Measurements from ENCODE around the gene CFAP54. TPM values are rescaled to one million over a fixed set of nuclear protein-coding genes. Genes with fewer than 3 reads are reported as not detected.

CFAP54 gene
- total RNA-seq, 1 experiment from 2014 or later = 0.16 TPM

DNA sequence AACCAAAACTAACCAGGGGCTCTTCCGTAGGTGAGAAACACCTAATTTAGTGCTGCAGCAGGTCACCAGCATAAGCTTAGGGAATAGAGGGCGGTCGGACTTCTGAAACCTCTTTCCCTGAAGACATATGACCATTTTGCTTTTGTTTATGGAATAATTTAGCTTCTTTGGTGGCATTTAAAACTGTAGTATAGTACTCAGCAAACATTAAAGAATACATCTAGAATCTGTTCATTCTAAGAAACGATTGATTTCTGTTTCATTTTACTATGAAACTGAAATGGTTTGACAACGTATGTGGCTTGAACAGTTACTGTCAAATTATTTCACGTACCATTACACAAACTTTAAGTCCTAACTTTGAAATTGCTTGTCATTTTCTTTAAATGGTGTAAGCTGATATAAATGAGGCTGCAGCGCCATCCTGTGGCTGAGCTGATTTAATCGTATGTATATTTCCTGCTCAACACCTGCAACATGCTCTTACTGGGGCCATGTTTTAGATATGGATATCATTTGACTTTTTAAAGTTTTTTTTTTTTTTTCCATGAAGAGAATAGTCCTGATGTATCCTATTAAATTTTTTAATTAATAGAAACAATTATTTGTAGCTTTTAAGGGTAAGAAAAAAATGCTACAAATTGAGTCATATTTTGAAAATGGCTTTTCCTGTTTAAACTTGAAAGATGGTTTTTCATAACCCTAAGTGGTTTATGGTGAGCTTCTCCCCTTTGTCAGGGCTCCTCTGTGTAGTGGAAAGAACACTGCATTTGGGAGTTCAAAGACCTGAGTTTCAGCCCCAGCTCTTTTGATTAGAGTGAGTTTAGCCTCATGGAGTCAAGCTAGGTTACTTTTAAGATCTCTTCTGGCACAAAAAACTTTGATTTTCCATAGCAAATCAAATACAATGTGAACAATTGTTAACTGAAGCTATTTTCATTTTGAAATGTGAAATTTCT is 27.4 kb downstream of the CFAP54 start:
- Histone ChIP-seq H3K4me3 (no peak overlapping the region), H3K27ac (no peak overlapping the region), H3K9me3 (replicated peaks) (no peaks in the 10 kb centered on the region), H3K27me3 (no peaks in the 10 kb centered on the region), H3K4me1 (peaks cover 5% of the 10 kb centered on the region; the same call in 1 of the 2 replicates), H3K36me3 (no peaks in the 10 kb centered on the region)
- peak; percentile 55 to 74 for DNase-seq

DNA sequence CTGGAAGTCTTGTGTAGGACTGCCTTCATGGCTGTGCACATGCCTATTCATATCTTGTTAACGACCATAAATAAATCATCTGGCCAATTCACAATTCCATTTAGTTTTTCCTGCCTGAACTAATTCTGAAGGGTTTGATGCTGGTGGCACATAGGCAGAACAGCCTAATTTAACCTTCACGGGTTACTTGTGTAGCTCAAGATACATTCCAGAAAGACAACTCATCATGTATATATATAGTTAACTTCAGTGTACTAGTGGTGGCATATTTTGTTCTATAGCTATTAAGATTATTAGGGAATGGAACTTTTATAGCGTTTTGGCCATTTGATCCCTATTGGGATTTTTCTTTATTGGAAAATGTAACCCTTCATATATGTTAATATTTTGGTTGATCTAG is 31.4 kb downstream of the CFAP54 start:
- no peak overlapping the region for H3K27ac ChIP-seq
- no peaks in the 10 kb centered on the region for H3K27me3 ChIP-seq
- peaks cover 5% of the 10 kb centered on the region; the same call in 1 of the 2 replicates for H3K4me1 ChIP-seq
- no peak for DNase-seq
- H3K9me3 ChIP-seq (replicated peaks) = no peaks in the 10 kb centered on the region
- H3K4me3 ChIP-seq = no peak overlapping the region
- no peaks in the 10 kb centered on the region for H3K36me3 ChIP-seq

DNA sequence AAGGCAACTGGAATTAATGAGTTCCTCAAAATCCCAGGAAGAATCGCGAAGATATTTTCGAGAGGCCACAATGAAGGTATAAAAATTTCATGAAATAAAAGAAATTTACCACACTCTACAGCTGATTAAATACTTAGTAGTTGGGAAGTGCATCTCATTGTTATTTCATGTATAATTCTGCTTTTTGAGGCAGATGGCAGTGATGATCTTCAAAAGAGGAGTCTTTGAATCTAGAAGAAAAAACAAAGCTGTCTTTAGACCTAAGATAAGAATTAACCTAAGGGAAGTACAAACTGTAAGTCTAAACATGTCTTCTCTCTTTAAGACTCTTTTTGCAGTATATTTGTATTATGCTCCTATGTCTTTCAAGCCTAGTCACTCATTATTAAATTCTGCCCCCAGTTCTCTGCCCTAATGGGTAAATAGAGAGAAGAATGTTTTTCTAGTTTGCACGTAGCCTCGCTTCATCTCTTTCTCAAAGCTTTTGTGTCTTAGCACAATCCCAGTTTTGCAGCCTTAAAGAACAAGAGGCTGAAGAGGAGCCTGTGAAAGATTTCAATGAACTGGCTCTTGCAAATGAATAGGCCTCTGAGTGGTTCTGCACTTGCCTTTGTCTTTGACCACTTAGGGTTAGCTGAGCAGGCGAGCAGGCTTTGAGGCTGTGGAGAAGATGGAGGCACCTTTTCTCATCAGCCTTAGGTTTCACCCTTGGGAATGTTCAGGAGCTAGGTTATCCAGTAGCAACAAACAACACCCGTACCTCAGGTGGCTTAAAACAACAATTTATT is 32.7 kb downstream of the CFAP54 start:
- no peak for DNase-seq
- H3K9me3 ChIP-seq (replicated peaks) = no peaks in the 10 kb centered on the region
- no peaks in the 10 kb centered on the region for H3K36me3 ChIP-seq
- peaks cover 5% of the 10 kb centered on the region; the same call in 1 of the 2 replicates for H3K4me1 ChIP-seq
- no peak overlapping the region for H3K27ac ChIP-seq
- H3K4me3 ChIP-seq = no peak overlapping the region
- H3K27me3 ChIP-seq = no peaks in the 10 kb centered on the region

GRCh38 chr12:96522690-96523089 is 33.3 kb downstream of the CFAP54 start:
- Histone ChIP-seq H3K27ac (no peak overlapping the region), H3K9me3 (replicated peaks) (no peaks in the 10 kb centered on the region), H3K4me3 (no peak overlapping the region), H3K36me3 (no peaks in the 10 kb centered on the region), H3K27me3 (no peaks in the 10 kb centered on the region), H3K4me1 (peaks cover 5% of the 10 kb centered on the region; the same call in 1 of the 2 replicates)
- no peak for DNase-seq

GRCh38 chr12:96526110-96526509 is 36.7 kb downstream of the CFAP54 start:
- peaks cover under 1% of the 10 kb centered on the region; the same call in 1 of the 2 replicates for H3K4me1 ChIP-seq
- no peak overlapping the region for H3K27ac ChIP-seq
- no peaks in the 10 kb centered on the region for H3K9me3 ChIP-seq (replicated peaks)
- H3K27me3 ChIP-seq = no peaks in the 10 kb centered on the region
- DNase-seq = no peak
- H3K4me3 ChIP-seq = no peak overlapping the region
- no peaks in the 10 kb centered on the region for H3K36me3 ChIP-seq

GRCh38 chr12:96529912-96530311 is 40.5 kb downstream of the CFAP54 start:
- Histone ChIP-seq H3K4me3 (no peak overlapping the region), H3K9me3 (replicated peaks) (no peaks in the 10 kb centered on the region), H3K27ac (no peak overlapping the region), H3K4me1 (no peaks in the 10 kb centered on the region), H3K36me3 (no peaks in the 10 kb centered on the region), H3K27me3 (no peaks in the 10 kb centered on the region)
- no peak for DNase-seq

- H3K4me1 ChIP-seq = no peaks in the 10 kb centered on the region
- no peak overlapping the region for H3K4me3 ChIP-seq
- no peaks in the 10 kb centered on the region for H3K36me3 ChIP-seq
These were observed 45.0 kb downstream of the CFAP54 start for GRCh38 chr12:96534339-96534738.

GRCh38 chr12:96548384-96548783 is 59.0 kb downstream of the CFAP54 start:
- Histone ChIP-seq H3K36me3 (no peaks in the 10 kb centered on the region), H3K27ac (no peak overlapping the region), H3K4me3 (no peak overlapping the region), H3K9me3 (replicated peaks) (no peaks in the 10 kb centered on the region), H3K4me1 (no peaks in the 10 kb centered on the region), H3K27me3 (no peaks in the 10 kb centered on the region)
- no peak for DNase-seq

More at GRCh38 chr12:96534339-96534738, 45.0 kb downstream of the CFAP54 start:
- Histone ChIP-seq H3K27ac (no peak overlapping the region), H3K9me3 (replicated peaks) (no peaks in the 10 kb centered on the region), H3K27me3 (no peaks in the 10 kb centered on the region)
- DNase-seq = no peak

GRCh38 chr12:96549341-96549740 is 60.0 kb downstream of the CFAP54 start:
- no peak overlapping the region for H3K4me3 ChIP-seq
- H3K27ac ChIP-seq = no peak overlapping the region
- no peaks in the 10 kb centered on the region for H3K4me1 ChIP-seq
- no peaks in the 10 kb centered on the region for H3K9me3 ChIP-seq (replicated peaks)
- no peak for DNase-seq
- no peaks in the 10 kb centered on the region for H3K27me3 ChIP-seq
- no peaks in the 10 kb centered on the region for H3K36me3 ChIP-seq

- Histone ChIP-seq H3K9me3 (replicated peaks) (no peaks in the 10 kb centered on the region), H3K27me3 (no peaks in the 10 kb centered on the region), H3K27ac (no peak overlapping the region), H3K4me3 (no peak overlapping the region), H3K36me3 (no peaks in the 10 kb centered on the region), H3K4me1 (no peaks in the 10 kb centered on the region)
- DNase-seq = no peak
These were observed 81.2 kb downstream of the CFAP54 start for GRCh38 chr12:96570579-96570978.

DNA sequence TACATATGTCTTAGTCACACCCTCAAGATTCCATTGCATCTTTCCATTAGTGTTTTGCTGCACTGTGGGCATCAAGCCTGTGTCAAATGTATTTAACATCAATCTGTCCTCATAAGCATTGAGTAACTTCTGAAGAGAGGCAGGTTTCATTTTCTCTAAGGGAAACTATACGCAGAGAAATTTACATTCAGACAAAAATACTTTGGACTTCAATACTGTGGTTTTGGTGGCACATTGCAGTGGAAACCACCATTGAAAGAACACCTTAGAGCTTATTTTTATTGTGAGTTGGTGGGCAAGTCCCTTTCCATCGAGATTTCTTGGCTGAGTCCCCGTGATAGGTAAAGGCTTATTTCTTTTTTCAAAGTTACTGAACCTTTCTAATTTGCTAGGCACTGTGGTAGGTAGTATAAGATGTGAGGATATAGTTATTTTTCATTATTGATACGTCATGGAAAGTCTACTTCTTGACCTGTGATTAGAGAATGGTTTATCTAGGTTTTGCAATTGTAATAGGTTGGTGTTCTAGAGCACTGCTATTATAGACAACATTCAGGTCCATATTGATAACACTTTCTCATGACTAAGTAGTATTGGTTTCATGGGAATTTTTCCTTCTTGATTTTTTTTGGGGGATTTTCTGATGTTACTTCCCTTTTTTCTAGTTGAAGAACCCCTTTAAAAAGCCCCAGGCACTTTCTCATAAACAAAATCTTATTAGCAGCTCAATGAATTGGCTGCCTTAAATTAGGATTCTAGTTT is 81.9 kb downstream of the CFAP54 start:
- DNase-seq = no peak
- Histone ChIP-seq H3K4me3 (no peak overlapping the region), H3K9me3 (replicated peaks) (no peaks in the 10 kb centered on the region), H3K4me1 (no peaks in the 10 kb centered on the region), H3K27me3 (no peaks in the 10 kb centered on the region), H3K36me3 (no peaks in the 10 kb centered on the region), H3K27ac (no peak overlapping the region)

- Histone ChIP-seq H3K4me3 (no peak overlapping the region), H3K36me3 (no peaks in the 10 kb centered on the region), H3K27me3 (no peaks in the 10 kb centered on the region), H3K9me3 (replicated peaks) (no peaks in the 10 kb centered on the region), H3K27ac (no peak overlapping the region), H3K4me1 (no peaks in the 10 kb centered on the region)
- DNase-seq = peak in 1 of 2 experiments; percentile 68
These were observed 89.2 kb downstream of the CFAP54 start for GRCh38 chr12:96578526-96579125.

- H3K4me3 ChIP-seq = no peak overlapping the region
- no peak for DNase-seq
- H3K9me3 ChIP-seq (replicated peaks) = no peaks in the 10 kb centered on the region
- no peaks in the 10 kb centered on the region for H3K36me3 ChIP-seq
- no peaks in the 10 kb centered on the region for H3K4me1 ChIP-seq
- no peaks in the 10 kb centered on the region for H3K27me3 ChIP-seq
- no peak overlapping the region for H3K27ac ChIP-seq
These were observed 96.6 kb downstream of the CFAP54 start for GRCh38 chr12:96585977-96586376.

DNA sequence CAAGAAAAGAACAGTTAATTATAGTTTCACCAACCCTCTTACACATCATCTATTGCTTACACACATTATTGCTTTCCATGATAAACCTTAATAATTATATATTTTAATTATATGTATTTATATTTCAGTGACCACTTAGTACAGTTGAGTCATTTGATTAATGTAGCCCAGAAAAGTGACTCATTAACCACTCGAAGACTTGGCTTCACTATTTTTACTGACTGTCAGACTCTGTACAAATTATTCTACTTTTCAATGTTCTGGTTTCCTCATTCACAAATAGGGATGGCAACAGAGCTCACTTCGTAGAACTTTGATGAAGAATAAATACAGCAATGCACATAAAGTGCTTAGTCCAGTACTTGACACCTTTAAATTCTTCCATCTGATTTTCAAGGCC is 98.3 kb downstream of the CFAP54 start:
- no peak for DNase-seq
- Histone ChIP-seq H3K36me3 (no peaks in the 10 kb centered on the region; the same call in 1 of the 2 replicates), H3K4me3 (no peak overlapping the region), H3K27ac (no peak overlapping the region), H3K4me1 (no peaks in the 10 kb centered on the region), H3K9me3 (replicated peaks) (no peaks in the 10 kb centered on the region), H3K27me3 (no peaks in the 10 kb centered on the region)
